DMS153 (cell line): Measurements from ENCODE around the gene FGF9.
A peak's percentile ranks its signal among the peaks of the same experiment; 100 is the strongest.

ENCODE experiments used
- DNase-seq: peaks from one replicate; lab custom pipeline; 2025; lab: John Stamatoyannopoulos, UW

Gene FGF9

GRCh38 chr13:21710163-21710562 is 39.3 kb downstream of the FGF9 start:
- no peak for DNase-seq

GRCh38 chr13:21717817-21718216 is 46.9 kb downstream of the FGF9 start:
- DNase-seq = no peak

- no peak for DNase-seq
These were observed 48.6 kb downstream of the FGF9 start for GRCh38 chr13:21719463-21719862.

- no peak for DNase-seq
These were observed 53.1 kb downstream of the FGF9 start for GRCh38 chr13:21723807-21724505.

GRCh38 chr13:21730186-21730880 is 59.5 kb downstream of the FGF9 start:
- no peak for DNase-seq

GRCh38 chr13:21733475-21734263 is 62.8 kb downstream of the FGF9 start:
- DNase-seq = no peak

GRCh38 chr13:21734961-21735360 is 64.1 kb downstream of the FGF9 start:
- no peak for DNase-seq

- no peak for DNase-seq
These were observed 65.0 kb downstream of the FGF9 start for GRCh38 chr13:21735701-21736401.

GRCh38 chr13:21736926-21737325 is 66.1 kb downstream of the FGF9 start:
- no peak for DNase-seq

- DNase-seq = peak; percentile 16
These were observed 67.8 kb downstream of the FGF9 start for GRCh38 chr13:21738630-21739029.

GRCh38 chr13:21739771-21740170 is 68.9 kb downstream of the FGF9 start:
- no peak for DNase-seq

GRCh38 chr13:21741396-21741979 is 70.6 kb downstream of the FGF9 start:
- DNase-seq = no peak

GRCh38 chr13:21742096-21742495 is 71.2 kb downstream of the FGF9 start:
- no peak for DNase-seq

GRCh38 chr13:21744149-21744548 is 73.3 kb downstream of the FGF9 start:
- no peak for DNase-seq

- no peak for DNase-seq
These were observed 74.4 kb downstream of the FGF9 start for GRCh38 chr13:21745307-21745706.

- no peak for DNase-seq
These were observed 76.6 kb downstream of the FGF9 start for GRCh38 chr13:21747456-21747855.

- DNase-seq = no peak
These were observed 77.3 kb downstream of the FGF9 start for GRCh38 chr13:21748166-21748565.

- no peak for DNase-seq
These were observed 78.5 kb downstream of the FGF9 start for GRCh38 chr13:21749410-21749809.

- DNase-seq = no peak
These were observed 81.6 kb downstream of the FGF9 start for GRCh38 chr13:21752501-21752900.

- DNase-seq = no peak
These were observed 82.3 kb downstream of the FGF9 start for GRCh38 chr13:21753117-21753729.
